ENCODE results near the gene POLE2.
A peak's percentile ranks its signal among the peaks of the same experiment; 100 is the strongest.

Gene POLE2

GRCh38 chr14:49642163-49642562 lies 45.9 kb downstream of the POLE2 start:
- no peaks in the 10 kb centered on the region for H3K9me3 Mint-ChIP-seq
- no peaks in the 10 kb centered on the region for H3K27me3 Mint-ChIP-seq (ENCODE audit: low read depth, poor library complexity)
- H3K4me1 Mint-ChIP-seq: peaks cover 22% of the 10 kb centered on the region
- TF ChIP-seq CTCF (IDR thresholded peaks at IDR 0.05): no peak
- no peak for DNase-seq
- H3K4me3 Mint-ChIP-seq: no peak overlapping the region
- H3K27ac Mint-ChIP-seq: peak overlapping the region; percentile 18
- H3K36me3 Mint-ChIP-seq (ENCODE audit: low read depth): peaks cover 43% of the 10 kb centered on the region

GRCh38 chr14:49641697-49642129 lies 46.3 kb downstream of the POLE2 start:
- H3K27ac Mint-ChIP-seq: peak overlapping the region; percentile 18
- no peak overlapping the region for H3K4me3 Mint-ChIP-seq
- H3K36me3 Mint-ChIP-seq (ENCODE audit: low read depth): peaks cover 43% of the 10 kb centered on the region
- DNase-seq: no peak
- peaks cover 27% of the 10 kb centered on the region for H3K4me1 Mint-ChIP-seq
- H3K27me3 Mint-ChIP-seq (ENCODE audit: low read depth, poor library complexity): no peaks in the 10 kb centered on the region
- no peaks in the 10 kb centered on the region for H3K9me3 Mint-ChIP-seq
- no peak for TF ChIP-seq CTCF (IDR thresholded peaks at IDR 0.05)

GRCh38 chr14:49640540-49641417 lies 47.2 kb downstream of the POLE2 start:
- no peak for TF ChIP-seq CTCF (IDR thresholded peaks at IDR 0.05)
- no peak overlapping the region for H3K4me3 Mint-ChIP-seq
- DNase-seq: no peak
- H3K4me1 Mint-ChIP-seq: peaks cover 34% of the 10 kb centered on the region
- H3K9me3 Mint-ChIP-seq: no peaks in the 10 kb centered on the region
- no peak overlapping the region for H3K27ac Mint-ChIP-seq
- no peaks in the 10 kb centered on the region for H3K27me3 Mint-ChIP-seq (ENCODE audit: low read depth, poor library complexity)
- peaks cover 43% of the 10 kb centered on the region for H3K36me3 Mint-ChIP-seq (ENCODE audit: low read depth)

GRCh38 chr14:49637534-49638078 lies 50.4 kb downstream of the POLE2 start:
- H3K27ac Mint-ChIP-seq: no peak overlapping the region
- no peak for TF ChIP-seq CTCF (IDR thresholded peaks at IDR 0.05)
- H3K4me1 Mint-ChIP-seq: peaks cover 40% of the 10 kb centered on the region

GRCh38 chr14:49636866-49637265 lies 51.1 kb downstream of the POLE2 start:
- H3K4me1 Mint-ChIP-seq: peaks cover 40% of the 10 kb centered on the region
- peaks cover 2% of the 10 kb centered on the region for H3K27me3 Mint-ChIP-seq (ENCODE audit: low read depth, poor library complexity)
- DNase-seq: no peak
- peak overlapping the region; percentile 68 for H3K4me3 Mint-ChIP-seq
- H3K9me3 Mint-ChIP-seq: no peaks in the 10 kb centered on the region
- TF ChIP-seq CTCF (IDR thresholded peaks at IDR 0.05): no peak
- peaks cover 45% of the 10 kb centered on the region for H3K36me3 Mint-ChIP-seq (ENCODE audit: low read depth)
- H3K27ac Mint-ChIP-seq: peak overlapping the region; percentile 66

More at GRCh38 chr14:49637534-49638078, 50.4 kb downstream of the POLE2 start:
- Mint-ChIP-seq H3K4me3 (peak overlapping the region; percentile 68), H3K27me3 (ENCODE audit: low read depth, poor library complexity) (no peaks in the 10 kb centered on the region), H3K9me3 (no peaks in the 10 kb centered on the region), H3K36me3 (ENCODE audit: low read depth) (peaks cover 40% of the 10 kb centered on the region)
- DNase-seq: no peak
